Neutrophil (primary cell): ENCODE data around the gene PRPF6.

Experiments used
- H3K27ac ChIP-seq: fragments of 200-600 bp; sonication (generic); 2 replicates; pipeline ENCODE4 v1.5.1; 2016; ENCODE audit warnings: mild to moderate bottlenecking, moderate library complexity
- H3K27me3 ChIP-seq: fragments of 200-600 bp; sonication (generic); 2 replicates; pipeline ENCODE4 v1.6.0; 2016; ENCODE audit warnings: mild to moderate bottlenecking
- H3K36me3 ChIP-seq: fragments of 200-600 bp; sonication (generic); 2 replicates; pipeline ENCODE4 v1.5.1; 2017
- H3K4me1 ChIP-seq, 2 experiments: fragments of 200-600 bp in 1 of 2; sonication (generic) in 1 of 2; 1 replicate in 1 of 2; 2 replicates in 1 of 2; pipeline versions ENCODE4 v1.5.1 to v1.6.1; 2013 to 2016; ENCODE audit warnings: low read depth in 1 of 2, low read length in 1 of 2, mild to moderate bottlenecking in 1 of 2, moderate library complexity in 1 of 2; ENCODE audit not compliant: control insufficient read depth in 1 of 2, insufficient read depth in 1 of 2
- H3K4me3 ChIP-seq, 2 experiments: fragments of 200-600 bp in 1 of 2; sonication (generic) in 1 of 2; 1 replicate in 1 of 2; 2 replicates in 1 of 2; pipeline ENCODE4 v1.5.1; 2013 to 2016; ENCODE audit warnings: low read depth in 1 of 2, low read length in 1 of 2, mild to moderate bottlenecking in 1 of 2, moderate library complexity in 1 of 2
- H3K9me3 ChIP-seq: fragments of 200-600 bp; sonication (generic); 2 replicates; pipeline ENCODE4 v1.5.1; 2016
- TF ChIP-seq, protein P1 (sequence below): fragments of 200-600 bp; sonication (generic); IDR thresholded peaks from 2 replicates; pipeline ENCODE4 v1.5.1; 2016; ENCODE audit warnings: antibody characterized with exemption

PRPF6 gene

DNA sequence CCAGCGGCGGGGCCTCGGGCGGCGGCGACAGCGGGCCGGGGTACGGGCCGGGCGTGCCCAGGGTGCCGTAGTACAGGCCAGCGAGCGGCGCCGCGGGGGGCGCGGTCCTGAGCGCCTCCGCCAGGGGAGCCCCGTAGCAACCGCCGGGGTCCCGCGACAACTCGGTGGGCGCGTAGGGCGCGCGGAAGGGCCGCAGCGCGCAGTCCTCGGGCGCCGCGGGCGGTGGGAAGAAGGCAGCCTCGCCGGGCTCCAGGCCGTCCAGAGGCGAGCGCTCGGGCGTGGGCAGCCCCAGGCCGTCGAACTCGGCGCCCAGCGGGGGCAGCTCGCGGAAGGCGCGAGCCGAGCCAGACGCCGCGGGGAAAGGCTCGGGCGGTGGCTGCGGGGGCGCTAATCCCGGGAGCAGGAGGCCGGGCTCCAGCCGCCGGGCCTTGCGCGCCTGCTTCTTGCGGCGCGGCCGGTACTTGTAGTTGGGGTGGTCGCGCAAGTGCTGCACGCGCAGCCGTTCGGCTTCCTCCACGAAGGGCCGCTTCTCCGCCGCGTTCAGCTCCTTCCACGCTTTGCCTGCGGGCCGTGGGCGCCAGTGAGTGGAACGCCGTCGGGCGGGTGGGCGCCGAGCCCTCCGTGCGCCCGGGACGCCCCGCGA, 67.6 kb downstream of the PRPF6 start:
- H3K27me3 ChIP-seq, result peaks cover 100% of the 10 kb centered on the region
- TF ChIP-seq, protein P1, sequence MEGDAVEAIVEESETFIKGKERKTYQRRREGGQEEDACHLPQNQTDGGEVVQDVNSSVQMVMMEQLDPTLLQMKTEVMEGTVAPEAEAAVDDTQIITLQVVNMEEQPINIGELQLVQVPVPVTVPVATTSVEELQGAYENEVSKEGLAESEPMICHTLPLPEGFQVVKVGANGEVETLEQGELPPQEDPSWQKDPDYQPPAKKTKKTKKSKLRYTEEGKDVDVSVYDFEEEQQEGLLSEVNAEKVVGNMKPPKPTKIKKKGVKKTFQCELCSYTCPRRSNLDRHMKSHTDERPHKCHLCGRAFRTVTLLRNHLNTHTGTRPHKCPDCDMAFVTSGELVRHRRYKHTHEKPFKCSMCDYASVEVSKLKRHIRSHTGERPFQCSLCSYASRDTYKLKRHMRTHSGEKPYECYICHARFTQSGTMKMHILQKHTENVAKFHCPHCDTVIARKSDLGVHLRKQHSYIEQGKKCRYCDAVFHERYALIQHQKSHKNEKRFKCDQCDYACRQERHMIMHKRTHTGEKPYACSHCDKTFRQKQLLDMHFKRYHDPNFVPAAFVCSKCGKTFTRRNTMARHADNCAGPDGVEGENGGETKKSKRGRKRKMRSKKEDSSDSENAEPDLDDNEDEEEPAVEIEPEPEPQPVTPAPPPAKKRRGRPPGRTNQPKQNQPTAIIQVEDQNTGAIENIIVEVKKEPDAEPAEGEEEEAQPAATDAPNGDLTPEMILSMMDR, result no peak
- H3K4me3 ChIP-seq, result no peak overlapping the region
- no peak overlapping the region for H3K27ac ChIP-seq
- peaks cover 0 to 10% of the 10 kb centered on the region in 2 experiments for H3K4me1 ChIP-seq
- H3K36me3 ChIP-seq, result no peaks in the 10 kb centered on the region
- H3K9me3 ChIP-seq, result no peaks in the 10 kb centered on the region

DNA sequence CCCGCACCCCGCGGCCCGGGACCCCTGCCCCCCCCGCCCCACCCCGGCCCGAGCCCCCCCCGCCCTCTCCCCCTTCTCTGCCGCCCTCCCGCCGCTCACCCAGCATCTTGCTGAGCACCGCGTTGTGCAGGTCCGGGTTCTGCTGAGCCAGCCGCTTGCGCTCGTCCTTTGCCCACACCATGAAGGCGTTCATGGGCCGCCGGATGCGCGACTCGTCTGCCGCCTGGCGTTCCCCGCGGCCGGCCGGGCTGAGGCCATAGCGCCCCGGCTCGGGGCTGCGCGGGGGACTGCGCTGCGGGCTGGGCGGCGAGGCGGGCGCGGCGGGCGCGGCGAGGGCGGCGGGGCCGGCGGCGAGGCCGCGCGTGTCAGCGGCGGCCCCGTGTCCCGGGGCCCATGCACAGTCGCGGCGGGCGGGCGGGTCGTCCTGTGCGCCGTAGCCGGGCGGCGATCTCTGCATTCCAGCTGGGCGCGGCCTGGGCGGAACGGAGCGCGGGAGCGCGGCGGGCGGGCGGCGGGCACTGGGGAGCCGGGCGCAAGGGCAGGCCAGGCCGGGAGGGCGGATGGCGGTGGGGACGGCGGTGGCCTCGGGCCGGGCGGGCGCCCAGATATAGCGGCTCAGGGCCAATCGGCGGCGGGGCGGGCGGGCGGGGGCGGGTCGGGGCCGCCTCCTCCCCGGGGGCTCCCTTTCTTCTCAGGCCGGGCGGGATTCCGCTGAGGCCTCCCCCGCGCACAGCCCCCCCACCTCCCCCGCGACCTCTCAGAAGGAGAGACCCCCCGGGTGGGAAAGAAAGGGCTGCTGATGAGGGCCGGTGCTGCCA, 68.3 kb downstream of the PRPF6 start, which contains the start of gene SOX18:
SOX18 (minus strand) TSS at position 580 of the 818 bp plus-strand sequence; CDS start at position 457, 123 bp downstream.
- TF ChIP-seq, protein P1, result no peak
- Histone ChIP-seq H3K4me1 (peaks cover 7 to 17% of the 10 kb centered on the region in 2 experiments), H3K27me3 (peaks cover 100% of the 10 kb centered on the region), H3K9me3 (no peaks in the 10 kb centered on the region), H3K27ac (no peak within 1 kb of the TSS), H3K36me3 (no peaks in the 10 kb centered on the region), H3K4me3 (no peak within 1 kb of the TSS)

DNA sequence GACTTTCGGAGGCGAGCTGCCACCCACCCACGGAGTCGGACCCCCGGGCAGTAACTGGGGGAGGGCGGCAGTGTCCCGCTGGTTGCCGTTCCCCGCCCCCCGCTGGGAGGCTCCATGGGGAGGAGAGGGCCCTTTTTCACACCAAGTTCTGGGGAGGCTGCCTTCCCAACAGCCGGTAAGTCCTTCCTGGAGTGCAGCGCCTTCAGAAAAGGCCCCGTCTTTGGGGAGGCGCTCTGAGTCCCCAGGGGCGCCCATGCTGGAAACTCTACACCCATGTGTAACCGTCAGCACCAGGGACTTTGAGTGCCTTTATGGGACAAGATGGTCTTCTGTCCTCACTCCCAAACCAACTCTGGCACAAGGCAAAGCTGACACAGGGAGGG, 68.9 kb downstream of the PRPF6 start:
- Histone ChIP-seq H3K4me1 (peaks cover 10 to 20% of the 10 kb centered on the region in 2 experiments), H3K36me3 (no peaks in the 10 kb centered on the region), H3K27ac (no peak overlapping the region), H3K9me3 (no peaks in the 10 kb centered on the region), H3K27me3 (peaks cover 98% of the 10 kb centered on the region), H3K4me3 (no peak overlapping the region)
- TF ChIP-seq, protein P1, result no peak

DNA sequence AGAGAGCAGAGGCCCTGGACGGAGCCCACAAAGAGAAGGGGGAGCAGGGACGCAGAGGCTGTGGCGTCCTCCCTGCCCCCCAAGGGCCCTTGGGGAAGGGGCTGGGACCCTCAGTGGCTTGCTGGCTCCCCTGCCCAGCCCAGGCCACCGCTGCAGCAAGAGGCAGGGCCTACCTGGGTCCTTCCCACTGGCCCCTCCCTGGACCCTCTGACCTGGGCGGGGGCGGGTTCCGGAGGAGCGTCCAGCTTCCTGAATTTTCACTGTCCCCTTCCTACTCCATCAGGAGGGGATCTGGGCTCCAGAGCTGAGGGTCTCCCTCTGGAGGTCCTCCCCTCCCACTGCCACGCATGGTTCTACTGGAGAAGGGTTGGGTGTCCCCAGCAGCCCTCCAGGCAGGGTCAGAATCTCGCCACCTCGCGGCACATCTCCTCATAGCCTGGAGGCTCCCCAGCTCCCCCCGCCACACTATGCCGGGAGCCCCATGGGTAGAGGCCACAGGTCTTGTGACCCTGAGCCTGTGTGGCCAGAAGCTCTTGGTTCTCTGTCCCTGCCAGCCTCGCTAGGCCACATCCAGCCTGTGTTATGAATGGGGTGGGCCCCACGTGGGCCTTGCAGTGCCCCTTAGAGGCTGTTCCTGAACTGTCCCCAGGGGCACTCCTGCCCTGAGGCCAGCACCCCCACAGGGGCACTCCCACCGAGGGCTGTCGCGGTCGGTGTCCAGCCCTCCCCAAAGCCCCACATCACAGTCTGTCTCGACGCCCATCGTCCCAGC, 69.5 kb downstream of the PRPF6 start:
- no peak overlapping the region for H3K27ac ChIP-seq
- H3K9me3 ChIP-seq, result no peaks in the 10 kb centered on the region
- TF ChIP-seq, protein P1, result no peak
- H3K36me3 ChIP-seq, result no peaks in the 10 kb centered on the region
- no peak overlapping the region for H3K4me3 ChIP-seq
- H3K27me3 ChIP-seq, result peaks cover 98% of the 10 kb centered on the region
- H3K4me1 ChIP-seq, result peaks cover 10 to 20% of the 10 kb centered on the region in 2 experiments

DNA sequence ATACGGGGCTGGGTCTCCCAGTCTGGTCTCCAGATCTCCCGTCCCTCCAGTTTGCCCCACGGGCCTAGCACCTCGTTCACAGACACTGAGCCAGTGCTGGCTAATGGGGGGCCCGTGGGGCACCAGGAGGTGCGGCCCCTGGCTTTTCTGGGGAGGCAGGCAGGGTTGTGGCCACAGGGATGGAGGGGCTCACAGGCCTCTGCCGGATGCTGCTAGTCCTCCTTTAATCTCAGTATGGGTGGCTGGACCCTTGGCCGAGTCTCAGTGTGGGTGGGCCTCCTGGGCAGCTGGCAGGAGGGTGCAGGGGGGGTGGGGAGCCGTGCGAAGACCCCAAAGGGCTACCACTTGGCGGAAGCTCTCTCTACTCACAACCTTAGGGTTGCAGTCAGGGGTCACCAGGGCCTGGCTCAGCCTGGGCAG, 70.1 kb downstream of the PRPF6 start:
- H3K4me1 ChIP-seq, result peaks cover 10 to 20% of the 10 kb centered on the region in 2 experiments
- no peak overlapping the region for H3K27ac ChIP-seq
- TF ChIP-seq, protein P1, result no peak
- H3K27me3 ChIP-seq, result peaks cover 98% of the 10 kb centered on the region
- no peaks in the 10 kb centered on the region for H3K9me3 ChIP-seq
- no peak overlapping the region for H3K4me3 ChIP-seq
- no peaks in the 10 kb centered on the region for H3K36me3 ChIP-seq
